Transverse colon (tissue), 4 donors: ENCODE data around the gene DNHD1.

Experiments used
- EP300 ChIP-seq: sonication (generic); formaldehyde crosslinking; IDR thresholded peaks from one replicate; pipeline ENCODE4 v1.6.1; 2017; ENCODE audit warnings: antibody characterized with exemption, low read depth
- POLR2AphosphoS5 ChIP-seq, 3 donors: sonication (generic); formaldehyde crosslinking; IDR thresholded peaks; one replicate each; pipeline ENCODE4 v1.6.1; 2016; ENCODE audit warnings: antibody characterized with exemption in 3 of 3
- TF ChIP-seq, protein P1 (sequence below), 5 experiments: fragments of 200-600 bp in 3 of 5; fragments of 450-650 bp in 2 of 5; sonication (generic) in 3 of 5; IDR thresholded peaks; 1 replicate in 2 of 5; 2 replicates in 3 of 5; pipeline ENCODE4 v1.5.1; 2016 to 2017; ENCODE audit warnings: antibody characterized with exemption in 5 of 5, inconsistent platforms in 3 of 5, mild to moderate bottlenecking in 2 of 5, moderate library complexity in 1 of 5

DNA sequence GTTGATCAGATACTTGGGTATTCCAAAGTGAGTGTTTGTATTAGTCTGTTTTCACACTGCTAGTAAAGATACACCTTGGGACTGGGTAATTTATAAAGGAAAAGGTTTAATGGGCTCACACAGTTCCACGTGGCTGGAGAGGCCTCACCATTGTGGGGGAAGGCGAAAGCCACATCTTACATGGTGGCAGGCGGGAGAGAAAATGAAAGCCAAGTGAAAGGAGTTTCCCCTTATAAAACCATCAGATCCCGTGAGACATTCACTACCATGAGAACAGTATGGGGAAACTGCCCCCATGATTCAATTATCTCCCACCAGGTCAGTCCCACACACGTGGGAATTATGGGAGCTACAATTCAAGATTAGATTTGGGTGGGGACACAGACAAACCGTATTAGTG is 8.7 kb upstream of the DNHD1 start:
- TF ChIP-seq, protein P1, sequence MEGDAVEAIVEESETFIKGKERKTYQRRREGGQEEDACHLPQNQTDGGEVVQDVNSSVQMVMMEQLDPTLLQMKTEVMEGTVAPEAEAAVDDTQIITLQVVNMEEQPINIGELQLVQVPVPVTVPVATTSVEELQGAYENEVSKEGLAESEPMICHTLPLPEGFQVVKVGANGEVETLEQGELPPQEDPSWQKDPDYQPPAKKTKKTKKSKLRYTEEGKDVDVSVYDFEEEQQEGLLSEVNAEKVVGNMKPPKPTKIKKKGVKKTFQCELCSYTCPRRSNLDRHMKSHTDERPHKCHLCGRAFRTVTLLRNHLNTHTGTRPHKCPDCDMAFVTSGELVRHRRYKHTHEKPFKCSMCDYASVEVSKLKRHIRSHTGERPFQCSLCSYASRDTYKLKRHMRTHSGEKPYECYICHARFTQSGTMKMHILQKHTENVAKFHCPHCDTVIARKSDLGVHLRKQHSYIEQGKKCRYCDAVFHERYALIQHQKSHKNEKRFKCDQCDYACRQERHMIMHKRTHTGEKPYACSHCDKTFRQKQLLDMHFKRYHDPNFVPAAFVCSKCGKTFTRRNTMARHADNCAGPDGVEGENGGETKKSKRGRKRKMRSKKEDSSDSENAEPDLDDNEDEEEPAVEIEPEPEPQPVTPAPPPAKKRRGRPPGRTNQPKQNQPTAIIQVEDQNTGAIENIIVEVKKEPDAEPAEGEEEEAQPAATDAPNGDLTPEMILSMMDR (IDR thresholded peaks at IDR 0.05): no peak
- TF ChIP-seq EP300: no peak
- no peak for TF ChIP-seq POLR2AphosphoS5 (IDR thresholded peaks at IDR 0.05)
